ENCODE measurements around the gene C9orf153. TPM values are rescaled to one million over a fixed set of nuclear protein-coding genes. Genes with fewer than 3 reads are reported as not detected.

C9orf153 gene
- total and polyA plus RNA-seq, 2 of the 8 experiments (the other 6 are each of a cell fraction or from before 2014, with no cell fraction given) = not detected

- TF ChIP-seq CTCF (IDR thresholded peaks at IDR 0.05; ENCODE audit: control extremely low read depth in 1 of 3, insufficient read depth in 1 of 3, low read depth in 1 of 3, low read length in 3 of 3) = no peak
Measured at GRCh38 chr9:86184138-86184524, 75.3 kb downstream of the C9orf153 start (continued).

Data from H1 (cell line).